Measurements from ENCODE around the gene MUSK.
"Not testable (repeated sequence)": the region's sequence is repeated elsewhere in the genome, so short reads cannot be mapped to it uniquely, and the experiment has no call there.

Gene MUSK

GRCh38 chr9:110765926-110766325 is 97.3 kb downstream of the MUSK start:
- peak; percentile 67 for DNase-seq

GRCh38 chr9:110767559-110768063 is 99.0 kb downstream of the MUSK start:
- DNase-seq = no peak

GRCh38 chr9:110768886-110769285 is 100.3 kb downstream of the MUSK start:
- DNase-seq = no peak

GRCh38 chr9:110769667-110770066 is 101.1 kb downstream of the MUSK start:
- no peak for DNase-seq

- DNase-seq = no peak
Measured at GRCh38 chr9:110775724-110776123, 107.1 kb downstream of the MUSK start.

- no peak for DNase-seq
Measured at GRCh38 chr9:110776221-110776620, 107.6 kb downstream of the MUSK start.

GRCh38 chr9:110777196-110777875 is 108.7 kb downstream of the MUSK start:
- no peak for DNase-seq

- DNase-seq = no peak
Measured at GRCh38 chr9:110777876-110778215, 109.3 kb downstream of the MUSK start.

- DNase-seq = no peak
Measured at GRCh38 chr9:110782701-110783100, 114.1 kb downstream of the MUSK start.

- no peak for DNase-seq
Measured at GRCh38 chr9:110784309-110784708, 115.7 kb downstream of the MUSK start.

GRCh38 chr9:110785166-110785565 is 116.6 kb downstream of the MUSK start:
- no peak for DNase-seq

GRCh38 chr9:110788396-110788795 is 119.8 kb downstream of the MUSK start:
- not testable (repeated sequence) for DNase-seq

GRCh38 chr9:110788871-110789270 is 120.3 kb downstream of the MUSK start:
- no peak for DNase-seq

- no peak for DNase-seq
Measured at GRCh38 chr9:110797611-110798010, 129.0 kb downstream of the MUSK start.

- no peak for DNase-seq
Measured at GRCh38 chr9:110799396-110799795, 130.8 kb downstream of the MUSK start.

GRCh38 chr9:110801426-110801825 is 132.8 kb downstream of the MUSK start:
- DNase-seq = no peak

GRCh38 chr9:110802416-110803035 is 133.9 kb downstream of the MUSK start:
- no peak for DNase-seq

GRCh38 chr9:110807956-110808598 is 139.5 kb downstream of the MUSK start:
- no peak for DNase-seq

- DNase-seq = no peak
Measured at GRCh38 chr9:110808599-110808980, 140.0 kb downstream of the MUSK start.

- no peak for DNase-seq
Measured at GRCh38 chr9:110809038-110809595, 140.5 kb downstream of the MUSK start.

GRCh38 chr9:110810262-110810976 is 141.8 kb downstream of the MUSK start:
- DNase-seq = no peak

- no peak for DNase-seq
Measured at GRCh38 chr9:110812886-110813285, 144.3 kb downstream of the MUSK start.

GRCh38 chr9:110814159-110814558 is 145.6 kb downstream of the MUSK start:
- DNase-seq = no peak

All from islet precursor cell (in vitro differentiated cells).